Keratinocyte (primary cell): ENCODE results near the gene MGAT5.

ENCODE experiments used
- CTCF ChIP-seq, 3 experiments: IDR thresholded peaks in 1 of 3; conservative IDR thresholded peaks in 1 of 3; optimal IDR thresholded peaks in 1 of 3; 2 replicates in 2 of 3; 3 replicates in 1 of 3; pipeline versions ENCODE3 to v1.5.1; 2011; ENCODE audit warnings: low read length in 3 of 3, mild to moderate bottlenecking in 3 of 3, moderate library complexity in 2 of 3, control low read depth in 1 of 3, inconsistent platforms in 1 of 3; ENCODE audit not compliant: insufficient read depth in 2 of 3; ENCODE audit errors: extremely low read depth in 1 of 3
- EZH2 ChIP-seq: IDR thresholded peaks from one replicate; pipeline ENCODE4 v1.6.1; 2012; ENCODE audit warnings: inconsistent platforms, mild to moderate bottlenecking, low read length, moderate library complexity

- TF ChIP-seq EZH2 (no peak), CTCF (optimal IDR thresholded peaks at IDR 0.05 in 1 of 3, IDR thresholded peaks at IDR 0.05 in 1 of 3, conservative IDR thresholded peaks at IDR 0.05 in 1 of 3; ENCODE audit: extremely low read depth in 1 of 3, insufficient read depth in 2 of 3, low read length in 3 of 3) (no peak)
These were observed 45.0 kb upstream of the MGAT5 start for GRCh38 chr2:134208825-134209224.
